ENCODE measurements around the gene SYTL2. TPM values are rescaled to one million over a fixed set of nuclear protein-coding genes. Genes with fewer than 3 reads are reported as not detected.

SYTL2 gene
- total and polyA plus RNA-seq, 2 experiments from 2014 or later, result 3.4 to 7.2 TPM

DNA sequence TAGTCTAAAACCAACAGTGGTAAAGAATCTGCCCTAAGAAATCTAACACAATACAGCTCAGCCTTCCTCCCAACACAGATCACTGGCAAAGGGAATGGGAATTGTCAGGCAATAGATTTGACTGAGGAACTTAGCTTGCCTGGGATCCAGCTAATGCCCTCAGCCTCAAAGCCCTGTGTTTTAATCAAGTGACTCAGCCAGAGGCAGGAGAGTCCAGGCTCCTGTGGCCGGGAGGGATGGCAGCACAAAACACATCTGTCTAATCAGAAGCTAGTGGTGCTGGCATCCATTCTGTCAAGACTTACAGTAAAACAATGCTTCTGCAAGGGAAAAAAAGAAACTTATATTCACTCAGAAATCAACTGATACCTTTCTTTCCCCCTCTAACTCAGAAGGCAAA is 5.6 kb downstream of the SYTL2 start:
- H3K9me2 ChIP-seq (ENCODE audit: insufficient read depth), result no peaks in the 10 kb centered on the region
- no peaks in the 10 kb centered on the region for H3K36me3 ChIP-seq (ENCODE audit: insufficient read depth)
- ATAC-seq (no peak), DNase-seq (ENCODE audit: low spot score) (no peak)
- H3K4me1 ChIP-seq (ENCODE audit: insufficient read depth), result peaks cover 9% of the 10 kb centered on the region
- H3K27me3 ChIP-seq (ENCODE audit: insufficient read depth), result peaks cover 16% of the 10 kb centered on the region
- H3K4me3 ChIP-seq, result no peak overlapping the region
- Mint-ChIP-seq H3K4me3 (no peak overlapping the region), H3K9me3 (no peaks in the 10 kb centered on the region), H3K27ac (no peak overlapping the region), H3K4me1 (peaks cover 14% of the 10 kb centered on the region), H3K36me3 (ENCODE audit: low read depth) (no peaks in the 10 kb centered on the region), H3K27me3 (ENCODE audit: insufficient read depth, low read depth, poor library complexity) (peaks cover 8% of the 10 kb centered on the region)
- no peaks in the 10 kb centered on the region for H4K20me1 ChIP-seq (replicated peaks; ENCODE audit: insufficient read depth)
- no peak overlapping the region for H3K4me2 ChIP-seq
- H3F3A ChIP-seq (replicated peaks; ENCODE audit: low read depth), result 0 out of 2 replicates have a peak, but pooled peaks cover under 1% of the 10 kb centered on the region
- no peak for TF ChIP-seq ZNF114 (CRISPR knock-in tag; IDR thresholded peaks at IDR 0.05)
- no peak for TF ChIP-seq CREB1 (CRISPR knock-in tag; IDR thresholded peaks at IDR 0.05; ENCODE audit: low read depth)
- TF ChIP-seq, protein P1, sequence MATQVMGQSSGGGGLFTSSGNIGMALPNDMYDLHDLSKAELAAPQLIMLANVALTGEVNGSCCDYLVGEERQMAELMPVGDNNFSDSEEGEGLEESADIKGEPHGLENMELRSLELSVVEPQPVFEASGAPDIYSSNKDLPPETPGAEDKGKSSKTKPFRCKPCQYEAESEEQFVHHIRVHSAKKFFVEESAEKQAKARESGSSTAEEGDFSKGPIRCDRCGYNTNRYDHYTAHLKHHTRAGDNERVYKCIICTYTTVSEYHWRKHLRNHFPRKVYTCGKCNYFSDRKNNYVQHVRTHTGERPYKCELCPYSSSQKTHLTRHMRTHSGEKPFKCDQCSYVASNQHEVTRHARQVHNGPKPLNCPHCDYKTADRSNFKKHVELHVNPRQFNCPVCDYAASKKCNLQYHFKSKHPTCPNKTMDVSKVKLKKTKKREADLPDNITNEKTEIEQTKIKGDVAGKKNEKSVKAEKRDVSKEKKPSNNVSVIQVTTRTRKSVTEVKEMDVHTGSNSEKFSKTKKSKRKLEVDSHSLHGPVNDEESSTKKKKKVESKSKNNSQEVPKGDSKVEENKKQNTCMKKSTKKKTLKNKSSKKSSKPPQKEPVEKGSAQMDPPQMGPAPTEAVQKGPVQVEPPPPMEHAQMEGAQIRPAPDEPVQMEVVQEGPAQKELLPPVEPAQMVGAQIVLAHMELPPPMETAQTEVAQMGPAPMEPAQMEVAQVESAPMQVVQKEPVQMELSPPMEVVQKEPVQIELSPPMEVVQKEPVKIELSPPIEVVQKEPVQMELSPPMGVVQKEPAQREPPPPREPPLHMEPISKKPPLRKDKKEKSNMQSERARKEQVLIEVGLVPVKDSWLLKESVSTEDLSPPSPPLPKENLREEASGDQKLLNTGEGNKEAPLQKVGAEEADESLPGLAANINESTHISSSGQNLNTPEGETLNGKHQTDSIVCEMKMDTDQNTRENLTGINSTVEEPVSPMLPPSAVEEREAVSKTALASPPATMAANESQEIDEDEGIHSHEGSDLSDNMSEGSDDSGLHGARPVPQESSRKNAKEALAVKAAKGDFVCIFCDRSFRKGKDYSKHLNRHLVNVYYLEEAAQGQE (IDR thresholded peaks at IDR 0.05; ENCODE audit: unreplicated experiment), result no peak
- no peak for TF ChIP-seq NANOG (IDR thresholded peaks at IDR 0.05; ENCODE audit: borderline replicate concordance)
- no peak for TF ChIP-seq JUNB (IDR thresholded peaks at IDR 0.05; ENCODE audit: unreplicated experiment)
- TF ChIP-seq, protein P2, sequence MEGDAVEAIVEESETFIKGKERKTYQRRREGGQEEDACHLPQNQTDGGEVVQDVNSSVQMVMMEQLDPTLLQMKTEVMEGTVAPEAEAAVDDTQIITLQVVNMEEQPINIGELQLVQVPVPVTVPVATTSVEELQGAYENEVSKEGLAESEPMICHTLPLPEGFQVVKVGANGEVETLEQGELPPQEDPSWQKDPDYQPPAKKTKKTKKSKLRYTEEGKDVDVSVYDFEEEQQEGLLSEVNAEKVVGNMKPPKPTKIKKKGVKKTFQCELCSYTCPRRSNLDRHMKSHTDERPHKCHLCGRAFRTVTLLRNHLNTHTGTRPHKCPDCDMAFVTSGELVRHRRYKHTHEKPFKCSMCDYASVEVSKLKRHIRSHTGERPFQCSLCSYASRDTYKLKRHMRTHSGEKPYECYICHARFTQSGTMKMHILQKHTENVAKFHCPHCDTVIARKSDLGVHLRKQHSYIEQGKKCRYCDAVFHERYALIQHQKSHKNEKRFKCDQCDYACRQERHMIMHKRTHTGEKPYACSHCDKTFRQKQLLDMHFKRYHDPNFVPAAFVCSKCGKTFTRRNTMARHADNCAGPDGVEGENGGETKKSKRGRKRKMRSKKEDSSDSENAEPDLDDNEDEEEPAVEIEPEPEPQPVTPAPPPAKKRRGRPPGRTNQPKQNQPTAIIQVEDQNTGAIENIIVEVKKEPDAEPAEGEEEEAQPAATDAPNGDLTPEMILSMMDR (conservative IDR thresholded peaks at IDR 0.05; ENCODE audit: low read depth in 2 of 2), result no peak
- no peak for TF ChIP-seq EZH2 (IDR thresholded peaks at IDR 0.05; ENCODE audit: low read depth, unreplicated experiment)
- TF ChIP-seq, protein P3, sequence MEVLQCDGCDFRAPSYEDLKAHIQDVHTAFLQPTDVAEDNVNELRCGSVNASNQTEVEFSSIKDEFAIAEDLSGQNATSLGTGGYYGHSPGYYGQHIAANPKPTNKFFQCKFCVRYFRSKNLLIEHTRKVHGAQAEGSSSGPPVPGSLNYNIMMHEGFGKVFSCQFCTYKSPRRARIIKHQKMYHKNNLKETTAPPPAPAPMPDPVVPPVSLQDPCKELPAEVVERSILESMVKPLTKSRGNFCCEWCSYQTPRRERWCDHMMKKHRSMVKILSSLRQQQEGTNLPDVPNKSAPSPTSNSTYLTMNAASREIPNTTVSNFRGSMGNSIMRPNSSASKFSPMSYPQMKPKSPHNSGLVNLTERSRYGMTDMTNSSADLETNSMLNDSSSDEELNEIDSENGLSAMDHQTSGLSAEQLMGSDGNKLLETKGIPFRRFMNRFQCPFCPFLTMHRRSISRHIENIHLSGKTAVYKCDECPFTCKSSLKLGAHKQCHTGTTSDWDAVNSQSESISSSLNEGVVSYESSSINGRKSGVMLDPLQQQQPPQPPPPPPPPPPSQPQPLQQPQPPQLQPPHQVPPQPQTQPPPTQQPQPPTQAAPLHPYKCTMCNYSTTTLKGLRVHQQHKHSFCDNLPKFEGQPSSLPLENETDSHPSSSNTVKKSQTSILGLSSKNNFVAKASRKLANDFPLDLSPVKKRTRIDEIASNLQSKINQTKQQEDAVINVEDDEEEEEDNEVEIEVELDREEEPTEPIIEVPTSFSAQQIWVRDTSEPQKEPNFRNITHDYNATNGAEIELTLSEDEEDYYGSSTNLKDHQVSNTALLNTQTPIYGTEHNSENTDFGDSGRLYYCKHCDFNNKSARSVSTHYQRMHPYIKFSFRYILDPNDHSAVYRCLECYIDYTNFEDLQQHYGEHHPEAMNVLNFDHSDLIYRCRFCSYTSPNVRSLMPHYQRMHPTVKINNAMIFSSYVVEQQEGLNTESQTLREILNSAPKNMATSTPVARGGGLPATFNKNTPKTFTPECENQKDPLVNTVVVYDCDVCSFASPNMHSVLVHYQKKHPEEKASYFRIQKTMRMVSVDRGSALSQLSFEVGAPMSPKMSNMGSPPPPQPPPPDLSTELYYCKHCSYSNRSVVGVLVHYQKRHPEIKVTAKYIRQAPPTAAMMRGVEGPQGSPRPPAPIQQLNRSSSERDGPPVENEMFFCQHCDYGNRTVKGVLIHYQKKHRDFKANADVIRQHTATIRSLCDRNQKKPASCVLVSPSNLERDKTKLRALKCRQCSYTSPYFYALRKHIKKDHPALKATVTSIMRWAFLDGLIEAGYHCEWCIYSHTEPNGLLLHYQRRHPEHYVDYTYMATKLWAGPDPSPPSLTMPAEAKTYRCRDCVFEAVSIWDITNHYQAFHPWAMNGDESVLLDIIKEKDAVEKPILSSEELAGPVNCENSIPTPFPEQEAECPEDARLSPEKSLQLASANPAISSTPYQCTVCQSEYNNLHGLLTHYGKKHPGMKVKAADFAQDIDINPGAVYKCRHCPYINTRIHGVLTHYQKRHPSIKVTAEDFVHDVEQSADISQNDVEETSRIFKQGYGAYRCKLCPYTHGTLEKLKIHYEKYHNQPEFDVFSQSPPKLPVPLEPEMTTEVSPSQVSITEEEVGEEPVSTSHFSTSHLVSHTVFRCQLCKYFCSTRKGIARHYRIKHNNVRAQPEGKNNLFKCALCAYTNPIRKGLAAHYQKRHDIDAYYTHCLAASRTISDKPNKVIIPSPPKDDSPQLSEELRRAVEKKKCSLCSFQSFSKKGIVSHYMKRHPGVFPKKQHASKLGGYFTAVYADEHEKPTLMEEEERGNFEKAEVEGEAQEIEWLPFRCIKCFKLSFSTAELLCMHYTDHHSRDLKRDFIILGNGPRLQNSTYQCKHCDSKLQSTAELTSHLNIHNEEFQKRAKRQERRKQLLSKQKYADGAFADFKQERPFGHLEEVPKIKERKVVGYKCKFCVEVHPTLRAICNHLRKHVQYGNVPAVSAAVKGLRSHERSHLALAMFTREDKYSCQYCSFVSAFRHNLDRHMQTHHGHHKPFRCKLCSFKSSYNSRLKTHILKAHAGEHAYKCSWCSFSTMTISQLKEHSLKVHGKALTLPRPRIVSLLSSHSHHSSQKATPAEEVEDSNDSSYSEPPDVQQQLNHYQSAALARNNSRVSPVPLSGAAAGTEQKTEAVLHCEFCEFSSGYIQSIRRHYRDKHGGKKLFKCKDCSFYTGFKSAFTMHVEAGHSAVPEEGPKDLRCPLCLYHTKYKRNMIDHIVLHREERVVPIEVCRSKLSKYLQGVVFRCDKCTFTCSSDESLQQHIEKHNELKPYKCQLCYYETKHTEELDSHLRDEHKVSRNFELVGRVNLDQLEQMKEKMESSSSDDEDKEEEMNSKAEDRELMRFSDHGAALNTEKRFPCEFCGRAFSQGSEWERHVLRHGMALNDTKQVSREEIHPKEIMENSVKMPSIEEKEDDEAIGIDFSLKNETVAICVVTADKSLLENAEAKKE (CRISPR knock-in tag; IDR thresholded peaks at IDR 0.05), result no peak
- TF ChIP-seq, protein P4, sequence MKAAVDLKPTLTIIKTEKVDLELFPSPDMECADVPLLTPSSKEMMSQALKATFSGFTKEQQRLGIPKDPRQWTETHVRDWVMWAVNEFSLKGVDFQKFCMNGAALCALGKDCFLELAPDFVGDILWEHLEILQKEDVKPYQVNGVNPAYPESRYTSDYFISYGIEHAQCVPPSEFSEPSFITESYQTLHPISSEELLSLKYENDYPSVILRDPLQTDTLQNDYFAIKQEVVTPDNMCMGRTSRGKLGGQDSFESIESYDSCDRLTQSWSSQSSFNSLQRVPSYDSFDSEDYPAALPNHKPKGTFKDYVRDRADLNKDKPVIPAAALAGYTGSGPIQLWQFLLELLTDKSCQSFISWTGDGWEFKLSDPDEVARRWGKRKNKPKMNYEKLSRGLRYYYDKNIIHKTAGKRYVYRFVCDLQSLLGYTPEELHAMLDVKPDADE (IDR thresholded peaks at IDR 0.05), result no peak
- no peak for TF ChIP-seq POLR2AphosphoS5 (IDR thresholded peaks at IDR 0.05; ENCODE audit: low read depth)
- TF ChIP-seq ZNF331 (CRISPR knock-in tag; IDR thresholded peaks at IDR 0.05; ENCODE audit: low read depth), result no peak
- no peak for TF ChIP-seq EZH2phosphoT487 (IDR thresholded peaks at IDR 0.05; ENCODE audit: unreplicated experiment)
- no peak for TF ChIP-seq STAT1 (IDR thresholded peaks at IDR 0.05; ENCODE audit: unreplicated experiment)
- no peaks in the 10 kb centered on the region for H3K79me2 ChIP-seq (replicated peaks; ENCODE audit: insufficient read depth)
- no peak overlapping the region for H3K27ac ChIP-seq (ENCODE audit: low read depth)
- no peak overlapping the region for H2AFZ ChIP-seq

Measured in GM23338 (cell line).